Transverse colon (tissue), 4 donors: ENCODE data around the gene NKX1-1. TPM values are rescaled to one million over a fixed set of nuclear protein-coding genes. Genes with fewer than 3 reads are reported as not detected.
"Not testable (repeated sequence)": the region's sequence is repeated elsewhere in the genome, so short reads cannot be mapped to it uniquely, and the experiment has no call there.

ENCODE experiments used
- DNase-seq: peaks from one replicate; pipeline ENCODE4 v3.0.0-alpha.2; 2019
- H3K27ac ChIP-seq, 4 donors: fragments of 200-600 bp; sonication (generic); 2 replicates each; pipeline ENCODE4 v1.5.1; 2016 to 2018; ENCODE audit warnings: inconsistent platforms in 4 of 4
- H3K27me3 ChIP-seq: fragments of 200-600 bp; sonication (generic); 2 replicates; pipeline ENCODE4 v1.5.1; 2017; ENCODE audit warnings: inconsistent platforms
- H3K36me3 ChIP-seq, 4 donors: fragments of 200-600 bp; sonication (generic); 2 replicates each; pipeline ENCODE4 v1.5.1; 2017 to 2019; ENCODE audit warnings: inconsistent platforms in 4 of 4
- H3K4me1 ChIP-seq, 4 donors: fragments of 200-600 bp; sonication (generic); 2 replicates each; pipeline ENCODE4 v1.5.1; 2017 to 2020; ENCODE audit warnings: inconsistent platforms in 4 of 4
- H3K4me3 ChIP-seq, 4 donors: fragments of 200-600 bp; sonication (generic); 1 replicate in 1 of 4; 2 replicates in 3 of 4; pipeline versions ENCODE4 v1.5.1 to v1.6.1; 2017 to 2019; ENCODE audit warnings: inconsistent platforms in 4 of 4
- H3K9me3 ChIP-seq, 2 donors: fragments of 200-600 bp; sonication (generic); 2 replicates each; pipeline ENCODE4 v1.5.1; 2017 to 2019; ENCODE audit warnings: inconsistent platforms in 2 of 2
- CTCF ChIP-seq, 5 experiments: fragments of 200-600 bp in 3 of 5; fragments of 450-650 bp in 2 of 5; sonication (generic) in 3 of 5; IDR thresholded peaks; 1 replicate in 2 of 5; 2 replicates in 3 of 5; pipeline ENCODE4 v1.5.1; 2016 to 2017; ENCODE audit warnings: antibody characterized with exemption in 5 of 5, inconsistent platforms in 3 of 5, mild to moderate bottlenecking in 2 of 5, moderate library complexity in 1 of 5
- EP300 ChIP-seq: sonication (generic); formaldehyde crosslinking; IDR thresholded peaks from one replicate; pipeline ENCODE4 v1.6.1; 2017; ENCODE audit warnings: antibody characterized with exemption, low read depth
- POLR2A ChIP-seq: fragments of 450-650 bp; IDR thresholded peaks from one replicate; pipeline ENCODE4 v1.6.1; 2016; ENCODE audit warnings: antibody characterized with exemption, mild to moderate bottlenecking, moderate library complexity
- POLR2AphosphoS5 ChIP-seq, 3 donors: sonication (generic); formaldehyde crosslinking; IDR thresholded peaks; one replicate each; pipeline ENCODE4 v1.6.1; 2016; ENCODE audit warnings: antibody characterized with exemption in 3 of 3
- WGBS, 2 donors: methylation state at CpG; one replicate each; pipeline ENCODE4 v1.1.5; 2018; ENCODE audit warnings: low coverage in 1 of 2; 5-methylcytosine and 5-hydroxymethylcytosine counted together
- in situ Hi-C, 4 donors: fragments of 200-750 bp; cut with MboI; loops; one replicate each; pipeline versions ENCODE4 v1.15.0 to v1.15.1; 2017; ENCODE audit warnings: low sequenced_read_pairs in 3 of 4, low pct_ligation_motif_present in 1 of 4, low pct_unique_long_range_greater_than_20kb in 1 of 4
- intact Hi-C: fragments of 100-400 bp; cut with DNase I; formaldehyde crosslinking; loops from one replicate; pipeline ENCODE4 v1.15.1; 2023; ENCODE audit warnings: low total_unique reads
- total RNA-seq, 4 donors: library from RNA; depleted of rRNA; stranded (reverse); fragments of >200 nt; gene quantifications; one replicate each; pipeline ENCODE4 v1.1.0, GENCODE V29; 2016

Gene NKX1-1
- total RNA-seq, 4 donors from 2014 or later, result not detected

GRCh38 chr4:1374706-1375045 is 31.6 kb downstream of the NKX1-1 start:
- H3K9me3 ChIP-seq, result no peaks in the 10 kb centered on the region
- no peak overlapping the region for H3K27ac ChIP-seq
- TF ChIP-seq POLR2A (no peak), POLR2AphosphoS5 (IDR thresholded peaks at IDR 0.05) (no peak), CTCF (IDR thresholded peaks at IDR 0.05) (no peak), EP300 (no peak)
- intact Hi-C loops (no loop called here), in situ Hi-C loops (loop anchor here in 3 of 4 donors (25.0 kb wide), 2 partner anchors 238 to 263 kb away; no protein-coding TSS in a partner anchor)
- no peaks in the 10 kb centered on the region for H3K36me3 ChIP-seq
- 95% methylated on average over 14 of the region's 14 CpGs; no CpG with 5 or more reads in 1 of the 2 donors for WGBS, 2 donors
- DNase-seq, result no peak
- H3K4me1 ChIP-seq, result no peaks in the 10 kb centered on the region
- no peak overlapping the region for H3K4me3 ChIP-seq
- no peaks in the 10 kb centered on the region for H3K27me3 ChIP-seq

GRCh38 chr4:1373892-1374705 is 32.1 kb downstream of the NKX1-1 start:
- no peak for DNase-seq
- H3K36me3 ChIP-seq, result no peaks in the 10 kb centered on the region
- H3K4me1 ChIP-seq, result no peaks in the 10 kb centered on the region
- H3K27ac ChIP-seq, result no peak overlapping the region
- no peaks in the 10 kb centered on the region for H3K27me3 ChIP-seq
- no peaks in the 10 kb centered on the region for H3K9me3 ChIP-seq
- in situ Hi-C loops (loop anchor here in 3 of 4 donors (25.0 kb wide), 2 partner anchors 238 to 263 kb away; no protein-coding TSS in a partner anchor), intact Hi-C loops (no loop called here)
- TF ChIP-seq POLR2AphosphoS5 (IDR thresholded peaks at IDR 0.05) (no peak), EP300 (no peak), POLR2A (no peak), CTCF (IDR thresholded peaks at IDR 0.05) (no peak)
- no peak overlapping the region for H3K4me3 ChIP-seq
- 96 to 100% methylated on average over 1 to 42 of the region's 42 CpGs for WGBS, 2 donors

- H3K36me3 ChIP-seq, result not testable (repeated sequence)
Observed at GRCh38 chr4:1372576-1372975, 33.7 kb downstream of the NKX1-1 start.

GRCh38 chr4:1371176-1372165 is 34.8 kb downstream of the NKX1-1 start:
- H3K27ac ChIP-seq, result no peak overlapping the region
- H3K36me3 ChIP-seq, result no peaks in the 10 kb centered on the region
- in situ Hi-C loops, result loop anchor here in 3 of 4 donors (25.0 kb wide), 2 partner anchors 241 to 266 kb away; no protein-coding TSS in a partner anchor

More at GRCh38 chr4:1372576-1372975, 33.7 kb downstream of the NKX1-1 start:
- intact Hi-C loops, DNase-seq, H3K27me3 ChIP-seq, H3K4me1 ChIP-seq, H3K4me3 ChIP-seq, H3K9me3 ChIP-seq, H3K27ac ChIP-seq: not testable (repeated sequence)
- WGBS, 2 donors, result 95% methylated on average over 22 of the region's 22 CpGs; no CpG with 5 or more reads in 1 of the 2 donors
- in situ Hi-C loops, result loop anchor here in 3 of 4 donors (25.0 kb wide), 2 partner anchors 240 to 265 kb away; no protein-coding TSS in a partner anchor

More at GRCh38 chr4:1371176-1372165, 34.8 kb downstream of the NKX1-1 start:
- Histone ChIP-seq H3K9me3 (no peaks in the 10 kb centered on the region), H3K4me1 (no peaks in the 10 kb centered on the region), H3K27me3 (no peaks in the 10 kb centered on the region), H3K4me3 (no peak overlapping the region)
- TF ChIP-seq CTCF (IDR thresholded peaks at IDR 0.05) (no peak), POLR2A (no peak), EP300 (no peak), POLR2AphosphoS5 (IDR thresholded peaks at IDR 0.05) (no peak)
- 94 to 100% methylated on average over 4 to 28 of the region's 28 CpGs for WGBS, 2 donors
- intact Hi-C loops, result no loop called here
- DNase-seq, result no peak
